Body of pancreas (tissue), 4 donors: Measurements from ENCODE around the gene C1GALT1. TPM values are rescaled to one million over a fixed set of nuclear protein-coding genes. Genes with fewer than 3 reads are reported as not detected.

ENCODE experiments used
- ATAC-seq: fragments of 150-250 bp; one replicate; pipeline ENCODE4 v1.9.1; 2016
- DNase-seq, 4 donors: peaks; one replicate each; pipeline ENCODE4 v3.0.0-alpha.2; 2019
- H3K27ac ChIP-seq, 4 donors: fragments of 200-600 bp; sonication (generic); 1 replicate in 3 of 4; 2 replicates in 1 of 4; pipeline versions ENCODE4 v1.5.1 to v1.6.1; 2016 to 2019; ENCODE audit warnings: mild to moderate bottlenecking in 1 of 4, mixed read lengths in 1 of 4, moderate library complexity in 1 of 4
- H3K27me3 ChIP-seq, 2 donors: fragments of 200-600 bp; sonication (generic); one replicate each; pipeline ENCODE4 v1.6.0; 2016; ENCODE audit warnings: mild to moderate bottlenecking in 1 of 2
- H3K36me3 ChIP-seq, 2 donors: fragments of 200-600 bp; sonication (generic); replicated peaks in 1 of 2; 2 replicates each; pipeline ENCODE4 v1.5.1; 2016; ENCODE audit warnings: low read depth in 2 of 2; ENCODE audit not compliant: insufficient read depth in 1 of 2
- H3K4me1 ChIP-seq: fragments of 200-600 bp; sonication (generic); one replicate; pipeline ENCODE4 v1.6.0; 2016
- H3K4me3 ChIP-seq, 2 donors: fragments of 200-600 bp; sonication (generic); 1 replicate in 1 of 2; 2 replicates in 1 of 2; pipeline ENCODE4 v1.5.1; 2016 to 2019
- H3K9me3 ChIP-seq, 3 donors: fragments of 200-600 bp; sonication (generic); 1 replicate in 2 of 3; 2 replicates in 1 of 3; pipeline ENCODE4 v1.5.1; 2016
- POLR2A ChIP-seq, 3 donors: fragments of 450-650 bp; IDR thresholded peaks; one replicate each; pipeline ENCODE4 v1.6.1; 2016; ENCODE audit warnings: antibody characterized with exemption in 3 of 3, mild to moderate bottlenecking in 2 of 3
- WGBS, 2 donors: methylation state at CpG; one replicate each; pipeline ENCODE4 v1.1.5; 2017; 5-methylcytosine and 5-hydroxymethylcytosine counted together
- intact Hi-C: fragments of 100-400 bp; cut with DNase I; formaldehyde crosslinking; loops from one replicate; pipeline ENCODE4 v1.15.1; 2023
- total RNA-seq, 2 donors: library from RNA; depleted of rRNA; stranded (reverse); fragments of >200 nt; gene quantifications; one replicate each; pipeline ENCODE4 v1.1.0, GENCODE V29; 2016
- TF ChIP-seq, protein P1 (sequence below), 7 experiments: fragments of 450-650 bp in 4 of 7; fragments of 200-600 bp in 3 of 7; sonication (generic) in 3 of 7; IDR thresholded peaks; one replicate each; pipeline ENCODE4 v1.5.1; 2016 to 2019; ENCODE audit warnings: antibody characterized with exemption in 7 of 7

C1GALT1 gene
- total RNA-seq, 2 donors from 2014 or later, result 9.1 to 13.8 TPM

DNA sequence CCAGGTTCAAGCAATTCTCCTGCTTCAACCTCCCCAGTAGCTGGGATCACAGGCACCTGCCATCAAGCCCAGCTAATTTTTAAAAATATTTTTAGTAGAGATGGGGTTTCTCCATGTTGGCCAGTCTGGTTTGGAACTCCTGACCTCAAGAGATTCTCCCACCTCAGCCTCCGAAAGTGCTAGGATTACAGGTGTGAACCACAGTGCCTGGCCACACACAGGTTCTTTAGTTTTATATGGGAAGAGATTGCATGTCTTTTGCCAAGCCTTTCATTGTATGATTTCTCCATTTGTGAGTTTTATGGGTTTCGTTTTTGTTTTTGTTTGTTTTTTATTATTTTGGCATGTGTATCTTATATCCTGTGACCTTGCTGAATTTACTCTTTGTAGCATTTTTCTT is 40.9 kb downstream of the C1GALT1 start:
- TF ChIP-seq, protein P1, sequence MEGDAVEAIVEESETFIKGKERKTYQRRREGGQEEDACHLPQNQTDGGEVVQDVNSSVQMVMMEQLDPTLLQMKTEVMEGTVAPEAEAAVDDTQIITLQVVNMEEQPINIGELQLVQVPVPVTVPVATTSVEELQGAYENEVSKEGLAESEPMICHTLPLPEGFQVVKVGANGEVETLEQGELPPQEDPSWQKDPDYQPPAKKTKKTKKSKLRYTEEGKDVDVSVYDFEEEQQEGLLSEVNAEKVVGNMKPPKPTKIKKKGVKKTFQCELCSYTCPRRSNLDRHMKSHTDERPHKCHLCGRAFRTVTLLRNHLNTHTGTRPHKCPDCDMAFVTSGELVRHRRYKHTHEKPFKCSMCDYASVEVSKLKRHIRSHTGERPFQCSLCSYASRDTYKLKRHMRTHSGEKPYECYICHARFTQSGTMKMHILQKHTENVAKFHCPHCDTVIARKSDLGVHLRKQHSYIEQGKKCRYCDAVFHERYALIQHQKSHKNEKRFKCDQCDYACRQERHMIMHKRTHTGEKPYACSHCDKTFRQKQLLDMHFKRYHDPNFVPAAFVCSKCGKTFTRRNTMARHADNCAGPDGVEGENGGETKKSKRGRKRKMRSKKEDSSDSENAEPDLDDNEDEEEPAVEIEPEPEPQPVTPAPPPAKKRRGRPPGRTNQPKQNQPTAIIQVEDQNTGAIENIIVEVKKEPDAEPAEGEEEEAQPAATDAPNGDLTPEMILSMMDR (IDR thresholded peaks at IDR 0.05), result no peak
- no peak for TF ChIP-seq POLR2A (IDR thresholded peaks at IDR 0.05)
- Histone ChIP-seq H3K27me3 (no peaks in the 10 kb centered on the region), H3K9me3 (no peaks in the 10 kb centered on the region), H3K4me1 (no peaks in the 10 kb centered on the region), H3K4me3 (no peak overlapping the region), H3K27ac (no peak overlapping the region), H3K36me3 (no peaks in the 10 kb centered on the region)
- ATAC-seq (no peak), DNase-seq (no peak)
- intact Hi-C loops, result no loop called here
- WGBS, 2 donors, result 76 to 89% methylated on average over 2 of the region's 2 CpGs

DNA sequence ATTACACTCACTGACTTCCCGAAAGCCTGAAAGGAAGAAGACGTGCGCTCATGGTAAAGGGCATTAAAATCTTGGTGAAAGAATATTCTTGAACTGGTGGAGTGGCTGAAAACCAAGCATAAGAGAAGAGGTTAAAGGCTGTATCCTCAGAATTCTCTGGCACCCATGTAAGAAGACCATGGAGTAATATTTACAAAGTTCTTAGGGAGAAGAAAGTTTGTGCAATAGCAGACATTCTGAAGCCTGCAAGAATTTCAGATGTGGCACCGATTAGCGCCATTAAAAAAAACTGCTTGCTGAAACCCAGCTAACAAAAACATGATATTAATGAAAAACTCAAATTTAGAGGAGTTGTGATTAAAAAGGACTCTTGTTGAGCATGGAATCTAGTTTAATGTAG is 44.1 kb downstream of the C1GALT1 start:
- H3K4me1 ChIP-seq, result no peaks in the 10 kb centered on the region
- no peak overlapping the region for H3K4me3 ChIP-seq
- ATAC-seq (no peak), DNase-seq (no peak)
- no peaks in the 10 kb centered on the region for H3K9me3 ChIP-seq
- no peaks in the 10 kb centered on the region for H3K27me3 ChIP-seq
- 97% methylated on average over 5 of the region's 5 CpGs for WGBS, 2 donors
- no peak for TF ChIP-seq POLR2A (IDR thresholded peaks at IDR 0.05)
- TF ChIP-seq, protein P1 (IDR thresholded peaks at IDR 0.05), result no peak
- no peaks in the 10 kb centered on the region for H3K36me3 ChIP-seq
- intact Hi-C loops, result no loop called here
- H3K27ac ChIP-seq, result no peak overlapping the region

DNA sequence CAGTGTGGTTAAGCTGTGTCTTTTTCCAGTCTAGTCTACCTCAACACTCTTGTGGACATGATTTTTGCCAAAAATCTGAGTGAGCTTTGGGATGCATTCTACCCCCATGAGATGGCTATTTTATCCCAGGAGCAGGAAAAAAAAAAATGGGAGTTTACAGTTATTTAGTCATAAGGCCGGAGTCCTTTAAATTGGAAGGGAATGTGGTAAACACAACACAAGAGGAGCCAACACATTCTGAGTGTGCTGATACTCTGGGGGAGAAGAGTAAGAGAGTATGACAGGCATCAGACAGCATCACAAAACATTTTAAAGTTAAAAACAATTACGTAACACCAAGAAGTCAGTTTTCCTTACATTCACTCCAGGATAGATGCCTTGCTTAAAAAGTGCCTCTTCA is 46.1 kb downstream of the C1GALT1 start:
- H3K4me3 ChIP-seq, result no peak overlapping the region
- H3K27ac ChIP-seq, result no peak overlapping the region
- WGBS, 2 donors, result 74 to 96% methylated on average over 2 of the region's 2 CpGs
- H3K36me3 ChIP-seq, result no peaks in the 10 kb centered on the region
- no peaks in the 10 kb centered on the region for H3K4me1 ChIP-seq
- H3K27me3 ChIP-seq, result no peaks in the 10 kb centered on the region
- no peak for DNase-seq
- no peak for ATAC-seq
- intact Hi-C loops, result no loop called here
- TF ChIP-seq, protein P1 (IDR thresholded peaks at IDR 0.05), result no peak
- no peak for TF ChIP-seq POLR2A (IDR thresholded peaks at IDR 0.05)
- H3K9me3 ChIP-seq, result no peaks in the 10 kb centered on the region

DNA sequence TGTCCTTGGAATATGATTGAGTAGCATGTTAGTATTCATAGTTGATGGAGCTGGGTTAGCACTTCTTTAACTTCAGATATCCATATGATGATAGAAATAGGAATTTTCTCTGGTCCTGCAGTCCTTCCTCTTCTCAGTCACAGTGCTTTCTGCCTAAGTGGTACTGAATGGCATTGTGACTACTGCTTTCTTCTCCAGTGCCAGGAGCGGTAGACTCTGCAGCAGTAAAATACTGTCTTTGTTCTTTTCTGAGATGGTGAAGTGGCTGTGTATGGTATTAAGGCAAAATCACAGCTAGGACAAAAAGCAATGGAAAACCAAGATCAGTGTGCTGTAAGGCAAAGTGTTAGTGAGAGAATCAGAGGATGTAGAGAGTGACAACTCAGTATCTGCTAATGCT is 46.6 kb downstream of the C1GALT1 start:
- no peaks in the 10 kb centered on the region for H3K36me3 ChIP-seq
- intact Hi-C loops, result no loop called here
- no peaks in the 10 kb centered on the region for H3K9me3 ChIP-seq
- no peak overlapping the region for H3K27ac ChIP-seq
- no peak for ATAC-seq
- H3K27me3 ChIP-seq, result no peaks in the 10 kb centered on the region
- no peak overlapping the region for H3K4me3 ChIP-seq
- DNase-seq, result no peak
- no peak for TF ChIP-seq POLR2A (IDR thresholded peaks at IDR 0.05)
- TF ChIP-seq, protein P1 (IDR thresholded peaks at IDR 0.05), result no peak
- no peaks in the 10 kb centered on the region for H3K4me1 ChIP-seq
- 76 to 84% methylated on average over 1 of the region's 1 CpG for WGBS, 2 donors

DNA sequence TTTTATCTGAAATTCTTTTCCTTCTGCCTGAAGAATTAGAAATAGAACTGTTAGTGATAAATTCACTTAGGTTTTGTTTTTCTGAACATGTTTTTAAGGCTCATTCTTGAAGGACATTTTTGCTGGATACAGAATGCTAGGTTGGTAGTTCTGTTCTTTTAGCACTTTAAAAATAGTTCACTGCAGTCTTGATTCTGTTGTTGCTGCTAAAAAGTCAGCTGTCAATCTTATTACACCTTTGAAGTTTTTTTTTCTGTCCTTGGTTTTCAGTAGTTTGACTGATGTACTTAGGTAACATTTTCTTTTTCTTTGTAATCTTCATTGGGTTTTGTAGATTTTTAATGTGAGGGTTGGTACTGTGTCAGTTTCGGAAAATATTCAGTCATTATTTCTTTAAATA is 48.7 kb downstream of the C1GALT1 start:
- intact Hi-C loops, result no loop called here
- no peak for ATAC-seq
- Histone ChIP-seq H3K9me3 (no peaks in the 10 kb centered on the region), H3K27me3 (no peaks in the 10 kb centered on the region), H3K36me3 (no peaks in the 10 kb centered on the region), H3K27ac (no peak overlapping the region), H3K4me3 (no peak overlapping the region), H3K4me1 (no peaks in the 10 kb centered on the region)
- TF ChIP-seq, protein P1 (IDR thresholded peaks at IDR 0.05), result no peak
- DNase-seq, result no peak
- 100% methylated on average over 1 of the region's 1 CpG for WGBS, 2 donors
